KBM-7 (cell line): ENCODE data around the gene SMC4.

Experiments
- DNase-seq: peaks from one replicate; pipeline ENCODE4 v3.0.0-alpha.2; 2015
- in situ Hi-C: fragments of 300-500 bp; cut with MboI; formaldehyde crosslinking; loops from 2 replicates; pipeline ENCODE4 v1.14.3; 2020; ENCODE audit warnings: low sequenced_read_pairs, low pct_unique_long_range_greater_than_20kb, mixed read lengths

Gene SMC4

GRCh38 chr3:160464971-160465370 lies 65.5 kb downstream of the SMC4 start:
- no peak for DNase-seq
- in situ Hi-C loops: no loop called here

- in situ Hi-C loops: no loop called here
- DNase-seq: no peak
Measured at GRCh38 chr3:160470181-160470580, 70.7 kb downstream of the SMC4 start.

- in situ Hi-C loops: no loop called here
- no peak for DNase-seq
Measured at GRCh38 chr3:160471892-160472291, 72.4 kb downstream of the SMC4 start.

- no peak for DNase-seq
- in situ Hi-C loops: no loop called here
Measured at GRCh38 chr3:160472344-160472743, 72.9 kb downstream of the SMC4 start.

- in situ Hi-C loops: no loop called here
- no peak for DNase-seq
Measured at GRCh38 chr3:160473221-160473620, 73.8 kb downstream of the SMC4 start.

GRCh38 chr3:160473978-160474377 lies 74.5 kb downstream of the SMC4 start:
- DNase-seq: no peak
- in situ Hi-C loops: no loop called here

- in situ Hi-C loops: no loop called here
- DNase-seq: no peak
Measured at GRCh38 chr3:160474416-160474838, 75.0 kb downstream of the SMC4 start.

- in situ Hi-C loops: no loop called here
Measured at GRCh38 chr3:160475153-160475552, 75.7 kb downstream of the SMC4 start.

GRCh38 chr3:160475884-160476283 lies 76.4 kb downstream of the SMC4 start:
- DNase-seq: no peak
- in situ Hi-C loops: no loop called here

More at GRCh38 chr3:160475153-160475552, 75.7 kb downstream of the SMC4 start:
- DNase-seq: no peak

- no peak for DNase-seq
- in situ Hi-C loops: no loop called here
Measured at GRCh38 chr3:160477750-160478149, 78.3 kb downstream of the SMC4 start.

GRCh38 chr3:160478338-160478737 lies 78.9 kb downstream of the SMC4 start:
- no peak for DNase-seq
- in situ Hi-C loops: no loop called here

- in situ Hi-C loops: no loop called here
Measured at GRCh38 chr3:160479376-160479775, 79.9 kb downstream of the SMC4 start.

GRCh38 chr3:160480931-160481330 lies 81.5 kb downstream of the SMC4 start:
- DNase-seq: no peak
- in situ Hi-C loops: no loop called here

More at GRCh38 chr3:160479376-160479775, 79.9 kb downstream of the SMC4 start:
- no peak for DNase-seq

GRCh38 chr3:160481856-160482255 lies 82.4 kb downstream of the SMC4 start:
- DNase-seq: no peak
- in situ Hi-C loops: no loop called here

- in situ Hi-C loops: no loop called here
Measured at GRCh38 chr3:160482796-160483195, 83.3 kb downstream of the SMC4 start.

More at GRCh38 chr3:160482796-160483195, 83.3 kb downstream of the SMC4 start:
- DNase-seq: no peak
